HepG2 (cell line): ENCODE results near the gene KLHL11. TPM values are rescaled to one million over a fixed set of nuclear protein-coding genes. Genes with fewer than 3 reads are reported as not detected.

ENCODE experiments used
- ATAC-seq: fragments of 200-7000 bp; cut with Tn5 transposase; 3 replicates; pipeline ENCODE4 v1.9.1; 2020; ENCODE audit warnings: mild to moderate bottlenecking, moderate library complexity
- BruUV-seq: library from RNA; stranded (reverse); fragments of 400-500 nt; replicated peaks from 2 replicates; lab custom pipeline; 2021; lab: Mats Ljungman, UMichigan
- CTCF ChIA-PET: fragments of 300-600 bp; formaldehyde crosslinking; extraction: SDS; loops from one replicate; lab custom pipeline; 2021; ENCODE audit warnings: low total read pairs, inconsistent platforms, low intra/inter-chr PET ratio; lab: Yijun Ruan, JAX
- POLR2A ChIA-PET: fragments of 350-600 bp; sonication (Branson Sonifier 250); formaldehyde crosslinking; loops from one replicate; lab custom pipeline; 2020; ENCODE audit warnings: antibody characterized with exemption, inconsistent platforms; lab: Yijun Ruan, JAX
- DNase-seq: peaks from one replicate; pipeline ENCODE4 v3.0.0-alpha.2; 2015; ENCODE audit warnings: low spot score
- FAIRE-seq: peaks from 3 replicates; lab custom pipeline; 2011; peaks lifted over from hg19 to GRCh38; lab: Jason Lieb, UNC
- H2AFZ ChIP-seq: one replicate; pipeline ENCODE4 v1.6.1; 2011; ENCODE audit warnings: low read length, inconsistent platforms
- H3K27ac ChIP-seq: fragments of 300-600 bp; 3 replicates; pipeline ENCODE4 v1.8.0; 2011; ENCODE audit warnings: mixed run types, mild to moderate bottlenecking, mixed read lengths, low read length, inconsistent platforms; ENCODE audit not compliant: insufficient read depth; ENCODE audit errors: extremely low read length
- H3K27me3 ChIP-seq, 2 experiments: fragments of 200-600 bp in 1 of 2; 2 replicates in 1 of 2; 3 replicates in 1 of 2; pipeline versions ENCODE4 v1.6.0 to v1.8.0; 2011; ENCODE audit warnings: low read length in 2 of 2, mild to moderate bottlenecking in 2 of 2, moderate library complexity in 2 of 2, inconsistent platforms in 1 of 2; ENCODE audit not compliant: insufficient read depth in 2 of 2, control insufficient read depth in 1 of 2
- H3K36me3 ChIP-seq, 2 experiments: fragments of 200-600 bp in 1 of 2; replicated peaks in 1 of 2; 2 replicates in 1 of 2; 3 replicates in 1 of 2; pipeline versions ENCODE4 v1.5.1 to v1.8.0; 2011; ENCODE audit warnings: low read length in 2 of 2, inconsistent platforms in 1 of 2; ENCODE audit not compliant: insufficient read depth in 2 of 2, control insufficient read depth in 1 of 2
- H3K4me1 ChIP-seq: 2 replicates; pipeline ENCODE4 v1.5.1; 2012; ENCODE audit warnings: low read length, inconsistent platforms; ENCODE audit not compliant: insufficient read depth
- H3K4me2 ChIP-seq: 2 replicates; pipeline ENCODE4 v1.6.0; 2011; ENCODE audit warnings: low read depth, low read length, inconsistent platforms
- H3K4me3 ChIP-seq, 3 experiments: fragments of 200-600 bp in 1 of 3; sonication (generic), shearing (Covaris generic) in 1 of 3; replicated peaks in 1 of 3; 2 replicates each; pipeline ENCODE4 v1.5.1; 2011 to 2016; ENCODE audit warnings: low read length in 3 of 3, inconsistent platforms in 2 of 3, low read depth in 2 of 3, mild to moderate bottlenecking in 2 of 3, control low read depth in 1 of 3, mixed read lengths in 1 of 3; ENCODE audit not compliant: insufficient read depth in 1 of 3
- H3K79me2 ChIP-seq: one replicate; pipeline ENCODE4 v1.6.1; 2011; ENCODE audit warnings: low read length, inconsistent platforms; ENCODE audit not compliant: insufficient read depth
- H3K9ac ChIP-seq: 2 replicates; pipeline ENCODE4 v1.6.0; 2011; ENCODE audit warnings: mild to moderate bottlenecking, low read depth, low read length, inconsistent platforms; ENCODE audit not compliant: insufficient read depth
- H3K9me3 ChIP-seq: 2 replicates; pipeline ENCODE4 v1.5.1; 2012; ENCODE audit warnings: mild to moderate bottlenecking, low read length
- H4K20me1 ChIP-seq: 2 replicates; pipeline ENCODE4 v1.6.0; 2011; ENCODE audit warnings: inconsistent platforms, mild to moderate bottlenecking, low read length, moderate library complexity; ENCODE audit not compliant: insufficient read depth
- AHR ChIP-seq: IDR thresholded peaks from 2 replicates; pipeline ENCODE4 v1.6.1; 2018; ENCODE audit warnings: missing genetic modification reagents, missing compliant biosample characterization
- HES4 ChIP-seq: sonication (generic); formaldehyde crosslinking; IDR thresholded peaks from 2 replicates; pipeline ENCODE4 v1.9.0; 2021; ENCODE audit warnings: mild to moderate bottlenecking, missing genetic modification reagents, borderline replicate concordance
- LBX2 ChIP-seq: sonication (generic); formaldehyde crosslinking; IDR thresholded peaks from 2 replicates; pipeline ENCODE4 v1.5.0; 2020; ENCODE audit warnings: missing genetic modification reagents, mild to moderate bottlenecking, borderline replicate concordance
- MYC ChIP-seq: sonication (generic); formaldehyde crosslinking; IDR thresholded peaks from 2 replicates; pipeline ENCODE4 v1.9.0; 2021; ENCODE audit warnings: missing genetic modification reagents, borderline replicate concordance
- NFAT5 ChIP-seq: sonication (generic); formaldehyde crosslinking; IDR thresholded peaks from 2 replicates; pipeline ENCODE4 v1.4.0; 2020; ENCODE audit warnings: missing genetic modification reagents
- RAD51 ChIP-seq: fragments of 450-650 bp; IDR thresholded peaks from 2 replicates; pipeline ENCODE4 v1.6.1; 2016; ENCODE audit warnings: borderline replicate concordance
- SMC3 ChIP-seq: IDR thresholded peaks from 2 replicates; pipeline ENCODE4 v1.6.1; 2011; ENCODE audit warnings: low read length, improper control_type of control experiment
- ZNF230 ChIP-seq: sonication (generic); formaldehyde crosslinking; IDR thresholded peaks from 2 replicates; pipeline ENCODE4 v1.4.0; 2020; ENCODE audit warnings: mild to moderate bottlenecking, missing genetic modification reagents
- ZNF24 ChIP-seq: fragments of 450-650 bp; IDR thresholded peaks from 2 replicates; pipeline ENCODE4 v1.6.1; 2017; ENCODE audit warnings: antibody characterized with exemption, mild to moderate bottlenecking
- ZNF383 ChIP-seq: sonication (generic); formaldehyde crosslinking; IDR thresholded peaks from 2 replicates; pipeline ENCODE4 v1.4.0; 2020; ENCODE audit warnings: missing genetic modification reagents, mild to moderate bottlenecking, borderline replicate concordance
- ZNF563 ChIP-seq: sonication (generic); formaldehyde crosslinking; IDR thresholded peaks from 2 replicates; pipeline ENCODE4 v1.8.0; 2022; ENCODE audit warnings: mild to moderate bottlenecking, moderate library complexity, missing genetic modification reagents
- ZNF773 ChIP-seq: sonication (generic); formaldehyde crosslinking; IDR thresholded peaks from 2 replicates; pipeline ENCODE4 v1.4.0; 2020; ENCODE audit warnings: missing genetic modification reagents, borderline replicate concordance
- WGBS: methylation state at CpG from one replicate; pipeline ENCODE4 v1.1.6; 2017; ENCODE audit warnings: low lambda C conversion rate; 5-methylcytosine and 5-hydroxymethylcytosine counted together
- in situ Hi-C: cut with HindIII; loops from 2 replicates; pipeline ENCODE4 v1.10.0; 2017; ENCODE audit warnings: low pct_unique_long_range_greater_than_20kb; ENCODE audit not compliant: extremely low pct_ligation_motif_present
- intact Hi-C: fragments of 100-400 bp; cut with micrococcal nuclease; formaldehyde crosslinking; loops from one replicate; pipeline ENCODE4 v1.10.0; 2022; ENCODE audit not compliant: unreplicated experiment
- polyA plus RNA-seq, 8 experiments: library from polyadenylated mRNA; depleted of rRNA in 3 of 8; stranded (reverse) in 7 of 8; unstranded in 1 of 8; fragments of >200 nt; fragmentation: Illumina TruSeq in 4 of 8; extraction: Trizol in 4 of 8; gene quantifications; 2 replicates each; pipeline versions ENCODE4 v1.2.1 to v1.2.3, GENCODE V29; 2011 to 2016; ENCODE audit warnings: low read depth in 4 of 8, missing spikeins in 1 of 8, mixed read lengths in 1 of 8; ENCODE audit not compliant: insufficient read depth in 1 of 8
- total RNA-seq, 5 experiments: library from RNA; depleted of rRNA; stranded (reverse); fragments of >200 nt; fragmentation: Illumina TruSeq; extraction: Trizol; gene quantifications; 2 replicates each; pipeline ENCODE4 v1.2.3, GENCODE V29; 2016; ENCODE audit warnings: low read depth in 1 of 5
- TF ChIP-seq, protein P1 (sequence below): sonication (generic); formaldehyde crosslinking; IDR thresholded peaks from 2 replicates; pipeline ENCODE4 v1.4.0; 2020; ENCODE audit warnings: mild to moderate bottlenecking, low read depth, missing genetic modification reagents

KLHL11 gene
- total and polyA plus RNA-seq, 2 of the 13 experiments (the other 11 are each of a cell fraction or from before 2014, with no cell fraction given), result 7.7 to 27.5 TPM

DNA sequence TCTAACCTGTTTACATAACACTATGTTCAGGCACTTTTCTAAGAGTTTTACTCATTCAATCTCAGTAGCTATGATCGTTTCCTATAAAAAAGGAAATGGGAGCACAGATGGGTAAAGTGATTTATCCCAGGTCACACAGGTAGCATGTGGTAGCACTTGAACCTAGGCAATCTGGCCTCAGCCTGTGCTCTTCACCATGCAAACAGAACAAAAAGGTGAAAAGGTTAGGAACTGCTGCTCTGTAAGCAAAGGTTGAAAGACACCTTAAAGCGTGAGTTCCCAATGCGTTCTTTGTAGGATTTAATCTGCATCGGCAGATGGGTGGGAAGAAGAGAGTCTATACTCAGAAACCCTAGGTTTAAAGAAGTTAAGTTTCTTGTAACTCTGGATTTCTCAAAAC, 14.9 kb upstream of the KLHL11 start:
- ATAC-seq, result no peak
- 94% methylated on average over 4 of the region's 4 CpGs for WGBS
- in situ Hi-C loops, result no loop called here
- CTCF ChIA-PET, result no interaction called here
- Histone ChIP-seq H3K4me3 (no peak overlapping the region), H3K27me3 (no peaks in the 10 kb centered on the region), H3K27ac (no peak overlapping the region), H3K9ac (no peak overlapping the region), H3K4me1 (peaks cover under 1% of the 10 kb centered on the region; the same call in 1 of the 2 replicates), H2AFZ (no peak overlapping the region), H3K79me2 (no peaks in the 10 kb centered on the region), H3K4me2 (no peak overlapping the region), H3K36me3 (peaks cover 37 to 72% of the 10 kb centered on the region in 2 experiments), H3K9me3 (no peaks in the 10 kb centered on the region), H4K20me1 (no peaks in the 10 kb centered on the region)
- BruUV-seq, result no TSS peak
- no peak for DNase-seq
- FAIRE-seq, result no peak
- no peak for TF ChIP-seq ZNF563 (CRISPR knock-in tag)
- TF ChIP-seq RAD51, result no peak
- TF ChIP-seq MYC (CRISPR knock-in tag), result no peak
- TF ChIP-seq LBX2 (CRISPR knock-in tag), result no peak
- no peak for TF ChIP-seq HES4 (CRISPR knock-in tag)
- TF ChIP-seq ZNF383 (CRISPR knock-in tag), result no peak
- no peak for TF ChIP-seq NFAT5 (CRISPR knock-in tag)
- TF ChIP-seq ZNF773 (CRISPR knock-in tag), result no peak
- TF ChIP-seq, protein P1, sequence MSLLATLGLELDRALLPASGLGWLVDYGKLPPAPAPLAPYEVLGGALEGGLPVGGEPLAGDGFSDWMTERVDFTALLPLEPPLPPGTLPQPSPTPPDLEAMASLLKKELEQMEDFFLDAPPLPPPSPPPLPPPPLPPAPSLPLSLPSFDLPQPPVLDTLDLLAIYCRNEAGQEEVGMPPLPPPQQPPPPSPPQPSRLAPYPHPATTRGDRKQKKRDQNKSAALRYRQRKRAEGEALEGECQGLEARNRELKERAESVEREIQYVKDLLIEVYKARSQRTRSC (CRISPR knock-in tag), result no peak
- no peak for TF ChIP-seq ZNF24
- no peak for TF ChIP-seq ZNF230 (CRISPR knock-in tag)
- no peak for TF ChIP-seq SMC3
- no peak for TF ChIP-seq AHR
- POLR2A ChIA-PET, result no interaction called here
- intact Hi-C loops, result no loop called here
